ENCODE results near the gene ATP6V0A4.
"Not testable (repeated sequence)": the region's sequence is repeated elsewhere in the genome, so short reads cannot be mapped to it uniquely, and the experiment has no call there.

The ATP6V0A4 gene

GRCh38 chr7:138695776-138696175, 102.2 kb downstream of the ATP6V0A4 start:
- H3K9me3 ChIP-seq (replicated peaks; ENCODE audit: low read length); H3K4me1 ChIP-seq (ENCODE audit: control insufficient read depth, insufficient read depth, low read length); H3K9ac ChIP-seq (ENCODE audit: low read depth, low read length); H3K4me2 ChIP-seq (ENCODE audit: low read length); H3K36me3 ChIP-seq (ENCODE audit: insufficient read depth, low read length); H3K4me3 ChIP-seq (ENCODE audit: low read length); H3K27me3 ChIP-seq (ENCODE audit: control insufficient read depth, insufficient read depth, low read length): not testable (repeated sequence)

GRCh38 chr7:138695106-138695505, 102.9 kb downstream of the ATP6V0A4 start:
- no peaks in the 10 kb centered on the region for H3K9me3 ChIP-seq (replicated peaks; ENCODE audit: low read length)
- no peaks in the 10 kb centered on the region for H3K27me3 ChIP-seq (ENCODE audit: control insufficient read depth, insufficient read depth, low read length)
- H3K4me2 ChIP-seq (ENCODE audit: low read length) = no peak overlapping the region
- H3K4me1 ChIP-seq (ENCODE audit: control insufficient read depth, insufficient read depth, low read length) = no peaks in the 10 kb centered on the region
- no peak overlapping the region for H3K9ac ChIP-seq (ENCODE audit: low read depth, low read length)
- H3K4me3 ChIP-seq (ENCODE audit: low read length) = no peak overlapping the region
- no peaks in the 10 kb centered on the region for H3K36me3 ChIP-seq (ENCODE audit: insufficient read depth, low read length)

- no peaks in the 10 kb centered on the region for H3K9me3 ChIP-seq (replicated peaks; ENCODE audit: low read length)
- no peaks in the 10 kb centered on the region for H3K36me3 ChIP-seq (ENCODE audit: insufficient read depth, low read length)
- H3K4me3 ChIP-seq (ENCODE audit: low read length) = no peak overlapping the region
- H3K4me1 ChIP-seq (ENCODE audit: control insufficient read depth, insufficient read depth, low read length) = no peaks in the 10 kb centered on the region
- H3K9ac ChIP-seq (ENCODE audit: low read depth, low read length) = no peak overlapping the region
- H3K27me3 ChIP-seq (ENCODE audit: control insufficient read depth, insufficient read depth, low read length) = no peaks in the 10 kb centered on the region
- H3K4me2 ChIP-seq (ENCODE audit: low read length) = no peak overlapping the region
These were observed 106.8 kb downstream of the ATP6V0A4 start for GRCh38 chr7:138691178-138691577.

- no peaks in the 10 kb centered on the region for H3K4me1 ChIP-seq (ENCODE audit: control insufficient read depth, insufficient read depth, low read length)
These were observed 107.5 kb downstream of the ATP6V0A4 start for GRCh38 chr7:138690495-138690894.

GRCh38 chr7:138688037-138688436, 110.0 kb downstream of the ATP6V0A4 start:
- not testable (repeated sequence) for H3K9me3 ChIP-seq (replicated peaks; ENCODE audit: low read length); H3K4me1 ChIP-seq (ENCODE audit: control insufficient read depth, insufficient read depth, low read length); H3K36me3 ChIP-seq (ENCODE audit: insufficient read depth, low read length); H3K27me3 ChIP-seq (ENCODE audit: control insufficient read depth, insufficient read depth, low read length); H3K4me2 ChIP-seq (ENCODE audit: low read length); H3K9ac ChIP-seq (ENCODE audit: low read depth, low read length); H3K4me3 ChIP-seq (ENCODE audit: low read length)

More at GRCh38 chr7:138690495-138690894, 107.5 kb downstream of the ATP6V0A4 start:
- H3K27me3 ChIP-seq (ENCODE audit: control insufficient read depth, insufficient read depth, low read length) = no peaks in the 10 kb centered on the region
- H3K36me3 ChIP-seq (ENCODE audit: insufficient read depth, low read length) = no peaks in the 10 kb centered on the region
- no peak overlapping the region for H3K9ac ChIP-seq (ENCODE audit: low read depth, low read length)
- H3K4me2 ChIP-seq (ENCODE audit: low read length) = no peak overlapping the region
- no peaks in the 10 kb centered on the region for H3K9me3 ChIP-seq (replicated peaks; ENCODE audit: low read length)
- no peak overlapping the region for H3K4me3 ChIP-seq (ENCODE audit: low read length)

GRCh38 chr7:138684340-138684739, 113.7 kb downstream of the ATP6V0A4 start:
- Histone ChIP-seq H3K9me3 (replicated peaks; ENCODE audit: low read length) (peaks cover 3% of the 10 kb centered on the region), H3K36me3 (ENCODE audit: insufficient read depth, low read length) (no peaks in the 10 kb centered on the region), H3K27me3 (ENCODE audit: control insufficient read depth, insufficient read depth, low read length) (no peaks in the 10 kb centered on the region), H3K9ac (ENCODE audit: low read depth, low read length) (no peak overlapping the region), H3K4me2 (ENCODE audit: low read length) (no peak overlapping the region), H3K4me3 (ENCODE audit: low read length) (no peak overlapping the region), H3K4me1 (ENCODE audit: control insufficient read depth, insufficient read depth, low read length) (no peaks in the 10 kb centered on the region)

- Histone ChIP-seq H3K9ac (ENCODE audit: low read depth, low read length) (no peak overlapping the region), H3K4me1 (ENCODE audit: control insufficient read depth, insufficient read depth, low read length) (no peaks in the 10 kb centered on the region), H3K27me3 (ENCODE audit: control insufficient read depth, insufficient read depth, low read length) (no peaks in the 10 kb centered on the region), H3K9me3 (replicated peaks; ENCODE audit: low read length) (peaks cover 3% of the 10 kb centered on the region), H3K4me3 (ENCODE audit: low read length) (no peak overlapping the region), H3K4me2 (ENCODE audit: low read length) (no peak overlapping the region), H3K36me3 (ENCODE audit: insufficient read depth, low read length) (no peaks in the 10 kb centered on the region)
These were observed 118.2 kb downstream of the ATP6V0A4 start for GRCh38 chr7:138679793-138680192.

- Histone ChIP-seq H3K9me3 (replicated peaks; ENCODE audit: low read length) (no peaks in the 10 kb centered on the region), H3K4me3 (ENCODE audit: low read length) (no peak overlapping the region), H3K4me2 (ENCODE audit: low read length) (no peak overlapping the region), H3K36me3 (ENCODE audit: insufficient read depth, low read length) (no peaks in the 10 kb centered on the region), H3K9ac (ENCODE audit: low read depth, low read length) (no peak overlapping the region), H3K27me3 (ENCODE audit: control insufficient read depth, insufficient read depth, low read length) (no peaks in the 10 kb centered on the region), H3K4me1 (ENCODE audit: control insufficient read depth, insufficient read depth, low read length) (no peaks in the 10 kb centered on the region)
These were observed 127.4 kb downstream of the ATP6V0A4 start for GRCh38 chr7:138670594-138670993.

- Histone ChIP-seq H3K4me1 (ENCODE audit: control insufficient read depth, insufficient read depth, low read length) (no peaks in the 10 kb centered on the region), H3K36me3 (ENCODE audit: insufficient read depth, low read length) (no peaks in the 10 kb centered on the region), H3K9ac (ENCODE audit: low read depth, low read length) (no peak overlapping the region), H3K27me3 (ENCODE audit: control insufficient read depth, insufficient read depth, low read length) (no peaks in the 10 kb centered on the region), H3K4me2 (ENCODE audit: low read length) (no peak overlapping the region), H3K4me3 (ENCODE audit: low read length) (no peak overlapping the region), H3K9me3 (replicated peaks; ENCODE audit: low read length) (no peaks in the 10 kb centered on the region)
These were observed 128.6 kb downstream of the ATP6V0A4 start for GRCh38 chr7:138669364-138669763.

GRCh38 chr7:138668946-138669345, 129.1 kb downstream of the ATP6V0A4 start:
- Histone ChIP-seq H3K4me2 (ENCODE audit: low read length) (no peak overlapping the region), H3K4me1 (ENCODE audit: control insufficient read depth, insufficient read depth, low read length) (no peaks in the 10 kb centered on the region), H3K4me3 (ENCODE audit: low read length) (no peak overlapping the region), H3K9ac (ENCODE audit: low read depth, low read length) (no peak overlapping the region), H3K36me3 (ENCODE audit: insufficient read depth, low read length) (no peaks in the 10 kb centered on the region), H3K27me3 (ENCODE audit: control insufficient read depth, insufficient read depth, low read length) (no peaks in the 10 kb centered on the region), H3K9me3 (replicated peaks; ENCODE audit: low read length) (no peaks in the 10 kb centered on the region)

- H3K4me1 ChIP-seq (ENCODE audit: control insufficient read depth, insufficient read depth, low read length) = no peaks in the 10 kb centered on the region
- no peak overlapping the region for H3K4me3 ChIP-seq (ENCODE audit: low read length)
- H3K36me3 ChIP-seq (ENCODE audit: insufficient read depth, low read length) = no peaks in the 10 kb centered on the region
- no peaks in the 10 kb centered on the region for H3K9me3 ChIP-seq (replicated peaks; ENCODE audit: low read length)
- no peak overlapping the region for H3K4me2 ChIP-seq (ENCODE audit: low read length)
- no peak overlapping the region for H3K9ac ChIP-seq (ENCODE audit: low read depth, low read length)
- H3K27me3 ChIP-seq (ENCODE audit: control insufficient read depth, insufficient read depth, low read length) = peaks cover under 1% of the 10 kb centered on the region
These were observed 129.8 kb downstream of the ATP6V0A4 start for GRCh38 chr7:138668229-138668596.

GRCh38 chr7:138667535-138668228, 130.3 kb downstream of the ATP6V0A4 start:
- H3K9ac ChIP-seq (ENCODE audit: low read depth, low read length) = no peak overlapping the region
- no peak overlapping the region for H3K4me2 ChIP-seq (ENCODE audit: low read length)
- no peaks in the 10 kb centered on the region for H3K4me1 ChIP-seq (ENCODE audit: control insufficient read depth, insufficient read depth, low read length)
- H3K36me3 ChIP-seq (ENCODE audit: insufficient read depth, low read length) = no peaks in the 10 kb centered on the region
- H3K9me3 ChIP-seq (replicated peaks; ENCODE audit: low read length) = no peaks in the 10 kb centered on the region
- H3K27me3 ChIP-seq (ENCODE audit: control insufficient read depth, insufficient read depth, low read length) = peaks cover 6% of the 10 kb centered on the region
- no peak overlapping the region for H3K4me3 ChIP-seq (ENCODE audit: low read length)

All from skeletal muscle satellite cell (primary cell).